ENCODE measurements around the gene CAPS2. TPM values are rescaled to one million over a fixed set of nuclear protein-coding genes. Genes with fewer than 3 reads are reported as not detected.

The CAPS2 gene
- total RNA-seq, 1 experiment from 2014 or later: 4.3 TPM

- H3K4me1 Mint-ChIP-seq: peaks cover 11 to 14% of the 10 kb centered on the region in 2 experiments
- no peaks in the 10 kb centered on the region; the same call in 1 of the 2 replicates for H3K4me1 ChIP-seq (ENCODE audit: insufficient read depth, low read length)
- H3T11ph ChIP-seq (ENCODE audit: low read length): no peak overlapping the region
- no peak overlapping the region for H3K27ac ChIP-seq (ENCODE audit: insufficient read length, low read depth, low read length)
- no peak overlapping the region for H3K4ac ChIP-seq (ENCODE audit: low read depth, low read length)
- no peak overlapping the region for H2BK15ac ChIP-seq (ENCODE audit: low read depth, low read length)
- no peaks in the 10 kb centered on the region for H4K20me1 ChIP-seq (ENCODE audit: control insufficient read depth, insufficient read depth, insufficient read length)
- no peak overlapping the region for H2BK12ac ChIP-seq (ENCODE audit: insufficient read length, low read depth, low read length)
- no peaks in the 10 kb centered on the region; a peak in 1 of 7 replicates for H3K36me3 Mint-ChIP-seq (ENCODE audit: insufficient read depth in 1 of 3, low read depth in 3 of 3)
- no peaks in the 10 kb centered on the region for H3K79me1 ChIP-seq (ENCODE audit: insufficient read depth, low read depth, low read length, poor library complexity, severe bottlenecking)
- no peak overlapping the region for H2AK5ac ChIP-seq (ENCODE audit: insufficient read length, low read length)
- H3K4me2 ChIP-seq (ENCODE audit: insufficient read depth, insufficient read length, low read length): peak overlapping the region; percentile 31
- no peaks in the 10 kb centered on the region for H3K27me3 ChIP-seq (ENCODE audit: insufficient read depth, low read length)
- no peak overlapping the region for H3K9ac ChIP-seq (ENCODE audit: extremely low read depth, insufficient read length, low read length)
- peak overlapping the region in 2 of 3 experiments; percentile 29 to 41; a peak in 3 of 7 replicates for H3K27ac Mint-ChIP-seq
- H3K9me3 Mint-ChIP-seq: no peaks in the 10 kb centered on the region
- H4K5ac ChIP-seq (ENCODE audit: insufficient read length, low read depth, low read length): no peak overlapping the region
- H3K18ac ChIP-seq (ENCODE audit: insufficient read length, low read depth, low read length): no peak overlapping the region
- H3K27me3 Mint-ChIP-seq (ENCODE audit: low read depth): peaks cover 8% of the 10 kb centered on the region; the same call in 1 of the 2 replicates
- no peaks in the 10 kb centered on the region for H3K23me2 ChIP-seq (ENCODE audit: insufficient read length, low read depth, low read length, poor library complexity, severe bottlenecking)
- no peak overlapping the region for H3K56ac ChIP-seq (ENCODE audit: insufficient read length, low read depth, low read length)
- no peak overlapping the region for H3K14ac ChIP-seq (ENCODE audit: insufficient read depth, low read length)
- no peaks in the 10 kb centered on the region for H3K79me2 ChIP-seq (ENCODE audit: insufficient read depth, low read length)
- H2BK5ac ChIP-seq (ENCODE audit: insufficient read length, low read length): no peak overlapping the region
- H2BK20ac ChIP-seq (ENCODE audit: low read depth, low read length, poor library complexity, severe bottlenecking): no peak overlapping the region
- no peak overlapping the region for H4K91ac ChIP-seq (ENCODE audit: insufficient read length, low read depth, low read length)
- H3K4me3 Mint-ChIP-seq: 0 out of 5 replicates have a peak overlapping the region, but pooled peaks of 1 of the 2 experiments have one; percentile 25
- no peak overlapping the region for H2BK120ac ChIP-seq (ENCODE audit: low read depth, low read length, poor library complexity, severe bottlenecking)
- DNase-seq: no peak
- no peak overlapping the region for H4K8ac ChIP-seq (replicated peaks; ENCODE audit: insufficient read length, low read depth, low read length)
- H3K23ac ChIP-seq (ENCODE audit: insufficient read length, low read depth, low read length): no peak overlapping the region
- H2AFZ ChIP-seq (ENCODE audit: low read length): no peak overlapping the region
- no CpG with 5 or more reads among the region's 3 CpGs for WGBS (ENCODE audit: extremely low coverage, insufficient read length, low lambda C conversion rate)
- no peaks in the 10 kb centered on the region for H3K9me3 ChIP-seq (ENCODE audit: control insufficient read depth, low read depth, low read length)
- TF ChIP-seq CTCF (conservative IDR thresholded peaks at IDR 0.05): no peak
Observed at GRCh38 chr12:75294336-75294735, 35.8 kb downstream of the CAPS2 start.
